HEK293 (cell line): ENCODE results near the gene PRSS22.

Experiments
- CTCF ChIA-PET: fragments of 350-600 bp; formaldehyde crosslinking; extraction: SDS; loops from one replicate; lab custom pipeline; 2021; ENCODE audit warnings: antibody characterized with exemption; lab: Yijun Ruan, JAX
- POLR2A ChIA-PET: fragments of 300-600 bp; formaldehyde crosslinking; extraction: SDS; loops from one replicate; lab custom pipeline; 2020; ENCODE audit warnings: antibody characterized with exemption, inconsistent platforms; lab: Yijun Ruan, JAX
- H3K27ac ChIP-seq: fragments of 200-500 bp; sonication (Bioruptor generic); 2 replicates; pipeline ENCODE4 v1.5.1; 2014; ENCODE audit warnings: low read depth, low read length, control low read depth, inconsistent platforms; ENCODE audit errors: extremely low read depth
- H3K36me3 ChIP-seq, 2 experiments: fragments of 200-500 bp in 1 of 2; sonication (Bioruptor generic) in 1 of 2; 1 replicate in 1 of 2; 2 replicates in 1 of 2; pipeline ENCODE4 v1.5.1; 2014 to 2017; ENCODE audit warnings: inconsistent platforms in 2 of 2, low read length in 2 of 2; ENCODE audit not compliant: control insufficient read depth in 2 of 2, insufficient read depth in 1 of 2
- H3K4me1 ChIP-seq: fragments of 200-500 bp; sonication (Bioruptor generic); 2 replicates; pipeline ENCODE4 v1.5.1; 2014; ENCODE audit warnings: mild to moderate bottlenecking, low read length, inconsistent platforms; ENCODE audit not compliant: control insufficient read depth, insufficient read depth
- H3K4me3 ChIP-seq: 2 replicates; pipeline ENCODE4 v1.5.1; 2011; ENCODE audit warnings: low read depth, mild to moderate bottlenecking, control low read depth, low read length, moderate library complexity
- H3K9me3 ChIP-seq: fragments of 200-500 bp; sonication (Bioruptor generic); 2 replicates; pipeline ENCODE4 v1.5.1; 2014; ENCODE audit warnings: low read depth, low read length, inconsistent platforms; ENCODE audit not compliant: control insufficient read depth, insufficient read depth
- BCL11A ChIP-seq: fragments of 450-650 bp; formaldehyde crosslinking; IDR thresholded peaks from 2 replicates; pipeline ENCODE4 v1.5.1; 2016; ENCODE audit warnings: low read depth, missing biosample characterization, missing genetic modification characterization
- GLI4 ChIP-seq: fragments of 450-650 bp; formaldehyde crosslinking; IDR thresholded peaks from 2 replicates; pipeline ENCODE4 v1.5.1; 2016; ENCODE audit warnings: missing biosample characterization, missing genetic modification characterization
- GLIS1 ChIP-seq: fragments of 450-650 bp; formaldehyde crosslinking; IDR thresholded peaks from 2 replicates; pipeline ENCODE4 v1.5.1; 2016; ENCODE audit warnings: missing biosample characterization, missing genetic modification characterization
- RBAK ChIP-seq: fragments of 450-650 bp; formaldehyde crosslinking; IDR thresholded peaks from 2 replicates; pipeline ENCODE4 v1.5.1; 2016; ENCODE audit warnings: missing biosample characterization, missing genetic modification characterization
- ZBTB48 ChIP-seq: fragments of 450-650 bp; formaldehyde crosslinking; IDR thresholded peaks from 2 replicates; pipeline ENCODE4 v1.5.1; 2016; ENCODE audit warnings: missing biosample characterization, missing genetic modification characterization
- ZBTB8A ChIP-seq: fragments of 450-650 bp; formaldehyde crosslinking; IDR thresholded peaks from 2 replicates; pipeline ENCODE4 v1.5.1; 2016; ENCODE audit warnings: missing biosample characterization, missing genetic modification characterization
- ZFP69B ChIP-seq: fragments of 450-650 bp; formaldehyde crosslinking; IDR thresholded peaks from 2 replicates; pipeline ENCODE4 v1.5.1; 2016; ENCODE audit warnings: missing biosample characterization, missing genetic modification characterization
- ZNF10 ChIP-seq: fragments of 450-650 bp; formaldehyde crosslinking; IDR thresholded peaks from 2 replicates; pipeline ENCODE4 v1.5.1; 2017; ENCODE audit warnings: missing biosample characterization, missing genetic modification characterization
- ZNF2 ChIP-seq: fragments of 450-650 bp; formaldehyde crosslinking; IDR thresholded peaks from 2 replicates; pipeline ENCODE4 v1.5.1; 2016; ENCODE audit warnings: missing biosample characterization, missing genetic modification characterization
- ZNF423 ChIP-seq: fragments of 450-650 bp; formaldehyde crosslinking; IDR thresholded peaks from 2 replicates; pipeline ENCODE4 v1.5.1; 2016; ENCODE audit warnings: missing biosample characterization, missing genetic modification characterization
- ZNF449 ChIP-seq: fragments of 450-650 bp; formaldehyde crosslinking; IDR thresholded peaks from 2 replicates; pipeline ENCODE4 v1.5.1; 2017; ENCODE audit warnings: missing biosample characterization, mild to moderate bottlenecking, missing genetic modification characterization, moderate library complexity
- ZNF521 ChIP-seq: fragments of 450-650 bp; formaldehyde crosslinking; IDR thresholded peaks from 2 replicates; pipeline ENCODE4 v1.5.1; 2017; ENCODE audit warnings: missing biosample characterization, mild to moderate bottlenecking, missing genetic modification characterization
- ZNF585B ChIP-seq: fragments of 450-650 bp; formaldehyde crosslinking; IDR thresholded peaks from 2 replicates; pipeline ENCODE4 v1.5.1; 2016; ENCODE audit warnings: missing biosample characterization, missing genetic modification characterization
- ZNF610 ChIP-seq: fragments of 450-650 bp; formaldehyde crosslinking; IDR thresholded peaks from 2 replicates; pipeline ENCODE4 v1.5.1; 2016; ENCODE audit warnings: missing biosample characterization, missing genetic modification characterization, borderline replicate concordance
- ZNF629 ChIP-seq: fragments of 450-650 bp; formaldehyde crosslinking; IDR thresholded peaks from 2 replicates; pipeline ENCODE4 v1.5.1; 2017; ENCODE audit warnings: missing biosample characterization, missing genetic modification characterization
- ZNF777 ChIP-seq: fragments of 450-650 bp; formaldehyde crosslinking; IDR thresholded peaks from 2 replicates; pipeline ENCODE4 v1.5.1; 2017; ENCODE audit warnings: missing biosample characterization, missing genetic modification characterization, borderline replicate concordance
- ZSCAN30 ChIP-seq: fragments of 450-650 bp; IDR thresholded peaks from 2 replicates; pipeline ENCODE4 v1.5.1; 2018; ENCODE audit warnings: missing biosample characterization, mild to moderate bottlenecking, missing genetic modification characterization, moderate library complexity
- TF ChIP-seq, protein P1 (sequence below): fragments of 450-650 bp; formaldehyde crosslinking; IDR thresholded peaks from 2 replicates; pipeline ENCODE4 v1.5.1; 2016; ENCODE audit warnings: missing biosample characterization, missing genetic modification characterization
- TF ChIP-seq, protein P2 (sequence below): fragments of 450-650 bp; formaldehyde crosslinking; IDR thresholded peaks from 2 replicates; pipeline ENCODE4 v1.5.1; 2017; ENCODE audit warnings: missing biosample characterization, missing genetic modification characterization
- TF ChIP-seq, protein P3 (sequence below): fragments of 450-650 bp; formaldehyde crosslinking; IDR thresholded peaks from 2 replicates; pipeline ENCODE4 v1.5.1; 2016; ENCODE audit warnings: missing biosample characterization, missing genetic modification characterization
- TF ChIP-seq, protein P4 (sequence below): fragments of 450-650 bp; IDR thresholded peaks from 2 replicates; pipeline ENCODE4 v1.5.1; 2018; ENCODE audit warnings: missing biosample characterization, missing genetic modification characterization

PRSS22 gene

DNA sequence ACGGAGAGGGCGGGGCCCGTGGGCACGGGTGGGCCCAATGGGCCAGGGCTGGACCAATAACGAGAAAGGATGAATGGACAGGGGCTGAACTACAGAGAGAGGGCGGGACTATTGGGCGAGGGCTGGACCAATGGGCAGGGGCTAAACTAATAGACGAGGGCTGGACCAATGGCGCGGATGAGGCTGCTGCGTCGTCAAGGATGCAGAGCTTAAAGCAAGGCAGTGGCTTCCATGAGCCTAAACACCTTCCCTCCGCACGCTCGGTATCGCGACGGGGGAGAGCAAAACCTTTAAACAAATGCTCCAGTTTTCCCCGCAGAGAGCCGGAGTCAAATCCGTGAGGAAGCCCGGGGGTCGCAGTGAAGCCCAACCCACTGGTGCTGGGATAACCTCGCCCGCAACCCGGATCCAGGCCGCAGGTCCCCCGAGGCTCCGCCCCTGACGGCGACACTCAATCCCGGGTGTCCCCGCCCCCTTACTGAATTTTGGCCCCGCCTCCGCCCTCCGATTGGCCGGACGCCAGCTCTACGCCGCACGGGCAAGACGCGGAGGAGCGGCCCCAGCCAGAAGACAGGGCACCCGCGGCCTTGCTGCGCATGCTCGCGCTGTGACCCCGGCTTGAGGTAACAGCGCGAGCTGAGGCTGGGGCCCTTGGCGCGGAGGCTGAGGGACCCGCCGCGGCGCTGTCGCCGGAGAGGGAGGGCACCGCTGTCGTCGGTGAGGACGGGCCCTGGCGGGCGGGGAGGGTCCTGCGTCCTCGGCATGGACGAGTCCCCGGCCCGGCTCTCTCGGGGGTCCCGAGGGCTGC lies 24.9 kb upstream of the PRSS22 start, which contains the start of gene FLYWCH2 (continued):
- TF ChIP-seq, protein P1, sequence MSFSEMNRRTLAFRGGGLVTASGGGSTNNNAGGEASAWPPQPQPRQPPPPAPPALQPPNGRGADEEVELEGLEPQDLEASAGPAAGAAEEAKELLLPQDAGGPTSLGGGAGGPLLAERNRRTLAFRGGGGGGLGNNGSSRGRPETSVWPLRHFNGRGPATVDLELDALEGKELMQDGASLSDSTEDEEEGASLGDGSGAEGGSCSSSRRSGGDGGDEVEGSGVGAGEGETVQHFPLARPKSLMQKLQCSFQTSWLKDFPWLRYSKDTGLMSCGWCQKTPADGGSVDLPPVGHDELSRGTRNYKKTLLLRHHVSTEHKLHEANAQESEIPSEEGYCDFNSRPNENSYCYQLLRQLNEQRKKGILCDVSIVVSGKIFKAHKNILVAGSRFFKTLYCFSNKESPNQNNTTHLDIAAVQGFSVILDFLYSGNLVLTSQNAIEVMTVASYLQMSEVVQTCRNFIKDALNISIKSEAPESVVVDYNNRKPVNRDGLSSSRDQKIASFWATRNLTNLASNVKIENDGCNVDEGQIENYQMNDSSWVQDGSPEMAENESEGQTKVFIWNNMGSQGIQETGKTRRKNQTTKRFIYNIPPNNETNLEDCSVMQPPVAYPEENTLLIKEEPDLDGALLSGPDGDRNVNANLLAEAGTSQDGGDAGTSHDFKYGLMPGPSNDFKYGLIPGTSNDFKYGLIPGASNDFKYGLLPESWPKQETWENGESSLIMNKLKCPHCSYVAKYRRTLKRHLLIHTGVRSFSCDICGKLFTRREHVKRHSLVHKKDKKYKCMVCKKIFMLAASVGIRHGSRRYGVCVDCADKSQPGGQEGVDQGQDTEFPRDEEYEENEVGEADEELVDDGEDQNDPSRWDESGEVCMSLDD (tag by site-specific recombination): peak; percentile 65; the same call in 1 of the 2 replicates
- TF ChIP-seq, protein P2, sequence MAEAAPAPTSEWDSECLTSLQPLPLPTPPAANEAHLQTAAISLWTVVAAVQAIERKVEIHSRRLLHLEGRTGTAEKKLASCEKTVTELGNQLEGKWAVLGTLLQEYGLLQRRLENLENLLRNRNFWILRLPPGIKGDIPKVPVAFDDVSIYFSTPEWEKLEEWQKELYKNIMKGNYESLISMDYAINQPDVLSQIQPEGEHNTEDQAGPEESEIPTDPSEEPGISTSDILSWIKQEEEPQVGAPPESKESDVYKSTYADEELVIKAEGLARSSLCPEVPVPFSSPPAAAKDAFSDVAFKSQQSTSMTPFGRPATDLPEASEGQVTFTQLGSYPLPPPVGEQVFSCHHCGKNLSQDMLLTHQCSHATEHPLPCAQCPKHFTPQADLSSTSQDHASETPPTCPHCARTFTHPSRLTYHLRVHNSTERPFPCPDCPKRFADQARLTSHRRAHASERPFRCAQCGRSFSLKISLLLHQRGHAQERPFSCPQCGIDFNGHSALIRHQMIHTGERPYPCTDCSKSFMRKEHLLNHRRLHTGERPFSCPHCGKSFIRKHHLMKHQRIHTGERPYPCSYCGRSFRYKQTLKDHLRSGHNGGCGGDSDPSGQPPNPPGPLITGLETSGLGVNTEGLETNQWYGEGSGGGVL: peak; percentile 86
- TF ChIP-seq ZNF2 (tag by site-specific recombination) (no peak), ZNF629 (tag by site-specific recombination) (0 out of 2 replicates have a peak, but pooled peaks have one; percentile 12), ZNF521 (tag by site-specific recombination) (no peak), ZBTB48 (tag by site-specific recombination) (peak; percentile 97; the same call in 1 of the 2 replicates), ZBTB8A (tag by site-specific recombination) (peak; percentile 46; the same call in 1 of the 2 replicates), ZNF10 (tag by site-specific recombination) (no peak), ZFP69B (tag by site-specific recombination) (peak; percentile 67; the same call in 1 of the 2 replicates), ZNF449 (tag by site-specific recombination) (peak; percentile 90), ZNF610 (tag by site-specific recombination) (peak; percentile 94; the same call in 1 of the 2 replicates), ZSCAN30 (tag by site-specific recombination) (peak; percentile 55; the same call in 1 of the 2 replicates), ZNF585B (tag by site-specific recombination) (no peak)
- TF ChIP-seq, protein P3, sequence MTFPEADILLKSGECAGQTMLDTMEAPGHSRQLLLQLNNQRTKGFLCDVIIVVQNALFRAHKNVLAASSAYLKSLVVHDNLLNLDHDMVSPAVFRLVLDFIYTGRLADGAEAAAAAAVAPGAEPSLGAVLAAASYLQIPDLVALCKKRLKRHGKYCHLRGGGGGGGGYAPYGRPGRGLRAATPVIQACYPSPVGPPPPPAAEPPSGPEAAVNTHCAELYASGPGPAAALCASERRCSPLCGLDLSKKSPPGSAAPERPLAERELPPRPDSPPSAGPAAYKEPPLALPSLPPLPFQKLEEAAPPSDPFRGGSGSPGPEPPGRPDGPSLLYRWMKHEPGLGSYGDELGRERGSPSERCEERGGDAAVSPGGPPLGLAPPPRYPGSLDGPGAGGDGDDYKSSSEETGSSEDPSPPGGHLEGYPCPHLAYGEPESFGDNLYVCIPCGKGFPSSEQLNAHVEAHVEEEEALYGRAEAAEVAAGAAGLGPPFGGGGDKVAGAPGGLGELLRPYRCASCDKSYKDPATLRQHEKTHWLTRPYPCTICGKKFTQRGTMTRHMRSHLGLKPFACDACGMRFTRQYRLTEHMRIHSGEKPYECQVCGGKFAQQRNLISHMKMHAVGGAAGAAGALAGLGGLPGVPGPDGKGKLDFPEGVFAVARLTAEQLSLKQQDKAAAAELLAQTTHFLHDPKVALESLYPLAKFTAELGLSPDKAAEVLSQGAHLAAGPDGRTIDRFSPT: peak; percentile 81

- POLR2A ChIA-PET: interaction anchor here (0.9 to 2.6 kb wide), 15 partner anchors 10 to 209 kb away, joined by 3 to 40 read pairs (median 5); partner anchors contain the start of genes FLYWCH1, KCTD5, KREMEN2 and SRRM2
- H3K36me3 ChIP-seq: no peaks in the 10 kb centered on the region
- CTCF ChIA-PET: interaction anchor here (0.7 to 2.6 kb wide), 7 partner anchors 14 to 45 kb away, joined by 3 to 13 read pairs (median 4); partner anchors contain the start of gene FLYWCH1
- no peaks in the 10 kb centered on the region for H3K9me3 ChIP-seq
- no peak overlapping the region; the same call in 1 of the 2 replicates for H3K27ac ChIP-seq
- H3K4me1 ChIP-seq: no peaks in the 10 kb centered on the region
- H3K4me3 ChIP-seq: peak overlapping the region; percentile 95
- TF ChIP-seq ZNF423 (tag by site-specific recombination) (no peak), ZNF777 (tag by site-specific recombination) (peak; percentile 28; the same call in 1 of the 2 replicates), BCL11A (tag by site-specific recombination) (no peak), GLI4 (tag by site-specific recombination) (no peak), RBAK (tag by site-specific recombination) (no peak), GLIS1 (tag by site-specific recombination) (peak; percentile 5; the same call in 1 of the 2 replicates)
- TF ChIP-seq, protein P3: peak; percentile 100
- TF ChIP-seq, protein P4, sequence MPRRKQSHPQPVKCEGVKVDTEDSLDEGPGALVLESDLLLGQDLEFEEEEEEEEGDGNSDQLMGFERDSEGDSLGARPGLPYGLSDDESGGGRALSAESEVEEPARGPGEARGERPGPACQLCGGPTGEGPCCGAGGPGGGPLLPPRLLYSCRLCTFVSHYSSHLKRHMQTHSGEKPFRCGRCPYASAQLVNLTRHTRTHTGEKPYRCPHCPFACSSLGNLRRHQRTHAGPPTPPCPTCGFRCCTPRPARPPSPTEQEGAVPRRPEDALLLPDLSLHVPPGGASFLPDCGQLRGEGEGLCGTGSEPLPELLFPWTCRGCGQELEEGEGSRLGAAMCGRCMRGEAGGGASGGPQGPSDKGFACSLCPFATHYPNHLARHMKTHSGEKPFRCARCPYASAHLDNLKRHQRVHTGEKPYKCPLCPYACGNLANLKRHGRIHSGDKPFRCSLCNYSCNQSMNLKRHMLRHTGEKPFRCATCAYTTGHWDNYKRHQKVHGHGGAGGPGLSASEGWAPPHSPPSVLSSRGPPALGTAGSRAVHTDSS (tag by site-specific recombination): no peak
Observed at GRCh38 chr16:2881783-2882649, 24.0 kb upstream of the PRSS22 start.
